ENCODE measurements around the gene SULT2B1.
"Not testable (repeated sequence)": the region's sequence is repeated elsewhere in the genome, so short reads cannot be mapped to it uniquely, and the experiment has no call there.

SULT2B1 gene

DNA sequence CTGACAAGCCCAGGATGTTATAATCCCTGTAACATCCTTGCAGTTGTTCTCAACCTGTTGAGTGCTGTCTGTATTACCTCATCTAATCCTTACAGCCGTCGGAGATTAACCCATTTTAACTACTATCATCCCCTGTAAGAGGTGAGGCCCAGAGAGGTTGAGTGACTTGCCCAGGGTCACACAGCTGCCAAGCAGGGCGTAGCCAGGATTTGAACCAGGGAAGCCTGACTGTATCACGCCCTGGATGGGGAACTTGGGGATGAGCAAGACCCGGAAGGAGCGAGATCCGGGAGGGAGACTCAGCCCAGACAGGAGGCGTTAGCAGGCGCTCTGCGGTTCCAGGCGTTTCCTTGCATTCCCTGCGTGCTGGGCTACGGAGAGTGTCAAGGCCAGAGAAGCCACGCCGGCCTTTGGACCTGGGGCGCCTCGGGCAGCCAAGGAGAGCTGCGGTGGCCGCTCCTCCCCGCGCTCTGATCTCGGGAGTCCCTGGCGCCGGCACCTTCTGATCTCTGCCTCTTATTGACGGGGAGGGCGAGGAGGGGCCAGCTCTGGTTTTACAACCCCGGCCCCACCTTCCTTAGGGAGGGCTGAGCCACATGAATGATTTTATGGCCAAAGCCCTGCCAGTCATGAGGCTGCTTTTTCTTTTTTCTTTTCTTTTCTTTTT is 6.2 kb downstream of the SULT2B1 start:
- no peak for TF ChIP-seq GATA1 (IDR thresholded peaks at IDR 0.05; ENCODE audit: low read depth, low read length)
- TF ChIP-seq POLR2A (IDR thresholded peaks at IDR 0.05; ENCODE audit: low read length): no peak
- DNase-seq: no peak

DNA sequence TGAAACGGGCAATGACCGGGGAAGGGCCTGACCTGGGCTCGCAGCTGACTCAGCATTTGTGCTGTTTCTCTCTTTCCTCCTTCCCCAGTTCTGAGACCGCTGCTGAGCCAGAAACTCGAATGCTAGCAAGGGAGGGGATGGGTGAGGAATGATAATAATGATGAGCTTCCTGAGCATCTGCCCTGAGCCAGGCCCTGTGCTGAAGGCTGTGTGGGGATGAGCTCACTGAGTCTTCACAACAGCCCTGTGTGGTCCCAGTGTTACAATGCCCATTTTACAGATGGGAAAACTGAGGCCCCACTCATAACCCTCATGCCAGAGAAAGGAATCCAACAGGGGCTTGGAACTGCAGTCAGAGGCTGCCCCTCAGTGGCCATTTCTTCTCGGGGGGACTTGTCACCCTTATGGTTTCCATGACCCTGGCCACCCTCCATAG is 8.1 kb downstream of the SULT2B1 start:
- DNase-seq: no peak
- TF ChIP-seq GATA1 (IDR thresholded peaks at IDR 0.05; ENCODE audit: low read depth, low read length) (no peak), POLR2A (IDR thresholded peaks at IDR 0.05; ENCODE audit: low read length) (no peak)

DNA sequence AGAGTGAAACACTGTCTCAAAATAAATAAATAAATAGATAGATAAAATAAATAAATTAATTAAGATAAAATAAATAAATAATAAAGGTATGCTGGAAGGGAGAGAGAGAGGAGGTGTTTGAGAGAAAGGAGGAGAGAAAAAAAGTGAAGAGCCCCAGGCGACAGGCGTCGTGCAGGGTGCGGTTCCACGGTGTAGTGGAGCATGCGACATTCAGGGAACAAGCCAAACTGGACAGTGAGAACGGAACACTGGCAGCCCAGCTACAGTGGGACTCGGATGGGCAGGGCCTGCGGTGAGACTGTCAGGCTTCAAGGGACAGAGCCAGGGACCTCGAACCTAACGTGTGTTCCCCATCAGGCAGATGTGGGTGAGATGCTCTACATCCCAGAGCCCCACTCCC is 9.4 kb downstream of the SULT2B1 start:
- TF ChIP-seq POLR2A (IDR thresholded peaks at IDR 0.05; ENCODE audit: low read length) (no peak), GATA1 (IDR thresholded peaks at IDR 0.05; ENCODE audit: low read depth, low read length) (no peak)
- DNase-seq: no peak

DNA sequence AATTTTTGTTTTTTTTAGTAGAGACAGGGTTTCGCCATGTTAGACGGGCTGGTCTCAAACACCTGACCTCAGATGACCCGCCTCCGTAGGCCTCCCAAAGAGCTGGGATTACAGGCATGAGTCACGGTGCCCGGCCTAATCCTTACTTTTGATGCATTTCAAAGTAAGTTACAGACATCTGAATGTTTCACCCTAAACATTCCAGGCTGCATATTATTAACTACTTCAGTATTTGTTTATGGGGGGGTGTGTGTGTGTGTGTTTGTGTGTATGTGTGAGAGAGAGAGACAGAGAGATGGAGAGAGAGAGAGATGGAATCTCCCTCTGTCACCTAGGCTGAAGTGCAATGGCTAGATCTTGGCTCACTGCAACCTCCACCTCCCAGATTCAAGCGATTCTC is 13.1 kb downstream of the SULT2B1 start:
- TF ChIP-seq POLR2A (IDR thresholded peaks at IDR 0.05; ENCODE audit: low read length) (no peak), GATA1 (IDR thresholded peaks at IDR 0.05; ENCODE audit: low read depth, low read length) (no peak)
- DNase-seq: no peak

DNA sequence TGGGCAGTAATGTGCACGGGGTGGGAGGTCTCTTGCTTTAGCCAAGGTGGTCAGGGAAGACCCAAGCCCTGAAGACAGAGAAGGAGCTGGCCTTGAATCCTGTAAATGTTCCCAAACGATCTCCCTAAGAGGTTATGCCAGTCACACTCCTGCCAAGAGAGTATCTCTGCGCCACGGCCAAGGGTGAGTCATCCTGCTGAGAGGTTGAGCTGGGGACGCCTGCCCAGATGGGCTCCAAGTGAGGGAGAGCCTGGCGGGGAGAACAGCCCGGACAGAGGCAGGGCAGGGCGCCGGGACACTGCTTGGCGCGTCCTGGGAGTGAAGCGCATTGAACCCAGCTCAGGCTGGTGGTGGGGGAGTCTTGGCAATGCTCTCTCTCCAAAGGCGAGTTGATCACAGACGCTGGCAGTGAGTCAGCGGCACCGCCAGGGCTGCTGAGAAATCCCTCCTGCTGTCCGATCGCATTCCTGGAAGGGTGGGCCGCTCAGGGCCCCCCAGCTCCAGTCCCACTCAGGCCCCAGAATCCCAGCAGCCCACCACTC is 16.4 kb downstream of the SULT2B1 start:
- no peak for TF ChIP-seq GATA1 (IDR thresholded peaks at IDR 0.05; ENCODE audit: low read depth, low read length)
- TF ChIP-seq POLR2A (IDR thresholded peaks at IDR 0.05; ENCODE audit: low read length): no peak
- DNase-seq: peak in 1 of 2 experiments; percentile 34

DNA sequence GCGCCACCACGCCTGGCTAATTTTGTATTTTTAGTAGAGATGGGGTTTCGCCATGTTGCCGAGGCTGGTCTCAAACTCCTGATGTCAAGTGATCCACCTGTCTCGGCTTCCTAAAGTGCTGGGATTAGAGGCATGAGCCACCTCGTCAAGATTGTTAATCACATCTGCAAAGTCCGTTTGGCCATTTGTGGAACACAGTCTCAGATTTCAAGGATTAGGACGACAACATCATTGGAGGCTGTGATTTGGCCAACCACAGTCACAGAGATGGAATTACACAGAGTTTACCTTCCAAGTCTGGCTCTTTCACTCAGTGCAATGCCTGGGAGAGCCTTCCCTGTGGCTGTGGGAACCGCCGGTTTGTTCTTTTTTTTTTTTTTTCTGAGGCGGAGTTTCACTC is 17.8 kb downstream of the SULT2B1 start:
- no peak for TF ChIP-seq GATA1 (IDR thresholded peaks at IDR 0.05; ENCODE audit: low read depth, low read length)
- no peak for TF ChIP-seq POLR2A (IDR thresholded peaks at IDR 0.05; ENCODE audit: low read length)
- DNase-seq: no peak

DNA sequence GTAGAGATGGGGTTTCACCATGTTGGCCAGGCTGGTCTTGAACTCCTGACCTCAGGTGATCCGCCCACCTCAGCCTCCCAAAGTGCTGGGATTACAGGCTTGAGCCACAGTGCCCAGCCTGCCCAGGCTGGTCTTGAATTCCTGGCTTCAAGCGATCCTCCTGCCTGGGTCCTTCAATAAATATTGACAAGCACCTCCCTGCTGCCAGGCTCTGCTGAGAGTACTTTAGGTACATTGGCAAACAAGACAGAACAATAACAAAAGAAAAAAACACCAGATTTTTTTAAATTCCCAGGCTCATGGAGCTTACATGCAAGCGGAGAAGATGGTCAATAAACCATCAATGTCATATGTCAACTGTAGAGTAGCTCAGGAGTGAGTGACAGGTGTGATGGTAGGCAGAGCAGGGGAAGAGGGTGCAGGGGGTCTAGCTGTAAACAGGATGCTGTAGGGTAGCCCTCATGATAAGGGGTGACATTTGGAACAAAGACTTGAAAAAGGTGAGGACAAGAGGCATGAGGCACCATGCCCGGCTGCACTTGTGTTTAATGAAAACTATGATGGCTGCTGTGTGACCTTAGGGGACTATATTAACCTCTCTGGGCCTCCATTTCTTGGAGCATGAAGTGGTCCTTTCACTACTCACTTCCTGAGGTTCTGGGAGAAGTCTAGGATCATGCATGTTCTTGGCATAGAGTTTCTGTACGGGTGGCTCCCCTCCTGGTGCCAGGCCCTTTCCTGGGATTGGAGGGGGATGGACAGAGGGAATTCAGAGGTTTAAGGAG is 19.6 kb downstream of the SULT2B1 start:
- TF ChIP-seq GATA1 (IDR thresholded peaks at IDR 0.05; ENCODE audit: low read depth, low read length) (no peak), POLR2A (IDR thresholded peaks at IDR 0.05; ENCODE audit: low read length) (no peak)
- no peak for DNase-seq

DNA sequence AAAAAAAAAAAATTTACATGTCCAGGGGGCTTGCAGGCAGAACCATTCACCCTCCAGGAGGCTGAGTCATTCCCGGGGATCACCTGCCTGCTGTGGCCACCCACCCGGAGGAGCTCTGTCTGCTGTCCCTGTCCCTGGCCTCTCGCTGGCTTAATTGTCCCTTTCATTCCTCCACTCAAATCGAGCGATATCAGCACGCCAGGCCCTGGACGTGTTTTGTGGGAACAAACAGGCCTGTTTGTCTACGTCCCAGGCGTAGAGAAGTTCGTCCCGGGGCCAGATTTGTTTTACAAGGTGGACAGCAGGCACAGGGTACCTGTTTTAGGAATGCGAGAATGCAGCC is 21.2 kb downstream of the SULT2B1 start:
- no peak for TF ChIP-seq GATA1 (IDR thresholded peaks at IDR 0.05; ENCODE audit: low read depth, low read length)
- no peak for DNase-seq

DNA sequence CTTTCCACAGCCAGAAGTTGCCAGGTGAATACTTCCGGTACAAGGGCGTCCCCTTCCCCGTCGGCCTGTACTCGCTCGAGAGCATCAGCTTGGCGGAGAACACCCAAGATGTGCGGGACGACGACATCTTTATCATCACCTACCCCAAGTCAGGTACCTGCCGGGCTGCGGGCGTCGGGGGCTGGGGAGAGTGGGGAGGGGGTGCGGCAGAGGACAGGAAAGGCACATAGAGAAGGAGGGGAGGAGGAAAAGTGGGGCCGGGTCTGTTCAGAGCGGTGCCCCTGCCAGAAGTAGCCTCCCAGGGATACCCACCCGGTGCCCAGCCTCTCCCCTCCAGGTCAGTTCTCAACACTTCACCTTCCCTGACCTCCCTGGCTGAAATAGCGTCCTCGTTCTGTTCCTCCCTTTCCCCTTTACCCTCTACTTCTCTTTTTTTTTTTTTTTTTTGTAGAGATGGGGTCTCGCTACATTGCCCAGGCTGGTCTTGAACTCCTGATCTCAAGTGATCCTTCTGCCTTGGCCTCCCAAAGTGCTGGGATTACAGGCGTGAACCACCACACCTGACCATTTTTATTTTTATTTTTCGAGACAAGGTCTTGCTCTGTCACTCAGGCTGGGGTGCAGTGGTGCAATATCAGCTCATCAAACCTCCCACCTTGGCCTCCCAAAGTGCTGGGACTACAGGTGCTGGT is 24.1 kb downstream of the SULT2B1 start:
- DNase-seq: no peak
- TF ChIP-seq POLR2A (IDR thresholded peaks at IDR 0.05; ENCODE audit: low read length) (no peak), GATA1 (IDR thresholded peaks at IDR 0.05; ENCODE audit: low read depth, low read length) (no peak)

DNA sequence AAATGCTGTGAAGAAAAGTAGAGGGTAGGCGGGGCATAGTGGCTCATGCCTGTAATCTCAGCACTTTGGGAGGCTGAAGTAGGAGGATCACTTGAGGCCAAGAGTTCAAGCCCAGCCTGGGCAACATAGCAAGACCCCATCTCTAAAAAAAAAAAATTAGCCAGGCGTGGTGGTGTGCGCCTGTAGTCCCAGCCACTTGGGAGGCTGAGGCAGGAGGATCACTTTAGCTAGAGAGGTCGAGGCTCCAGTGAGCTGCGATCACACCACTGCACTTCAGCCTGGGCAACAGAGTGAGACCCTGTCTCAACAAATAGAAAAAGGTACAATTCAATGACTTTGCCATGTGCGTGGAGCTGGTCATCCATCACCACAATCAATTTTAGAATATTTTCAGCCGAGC is 25.9 kb downstream of the SULT2B1 start:
- not testable (repeated sequence) for DNase-seq

DNA sequence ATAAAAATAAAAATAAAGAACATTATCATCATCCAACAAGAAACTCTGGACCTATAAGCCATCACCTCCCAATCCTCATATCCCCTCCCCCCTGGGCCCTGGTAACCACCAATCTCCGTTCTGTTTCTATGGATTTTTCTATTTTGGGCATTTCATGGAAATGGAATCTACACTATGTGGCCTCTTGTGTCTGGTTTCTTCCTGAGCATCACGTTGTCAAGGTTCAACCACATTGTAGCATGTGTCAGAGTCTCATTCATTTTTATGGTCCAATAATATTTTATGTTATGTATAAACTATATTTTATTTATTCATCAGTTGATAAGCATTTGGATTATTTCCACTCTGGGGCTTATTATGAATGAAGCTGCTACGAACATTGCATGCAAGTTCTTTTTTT is 26.9 kb downstream of the SULT2B1 start:
- TF ChIP-seq GATA1 (IDR thresholded peaks at IDR 0.05; ENCODE audit: low read depth, low read length) (no peak), POLR2A (IDR thresholded peaks at IDR 0.05; ENCODE audit: low read length) (no peak)

DNA sequence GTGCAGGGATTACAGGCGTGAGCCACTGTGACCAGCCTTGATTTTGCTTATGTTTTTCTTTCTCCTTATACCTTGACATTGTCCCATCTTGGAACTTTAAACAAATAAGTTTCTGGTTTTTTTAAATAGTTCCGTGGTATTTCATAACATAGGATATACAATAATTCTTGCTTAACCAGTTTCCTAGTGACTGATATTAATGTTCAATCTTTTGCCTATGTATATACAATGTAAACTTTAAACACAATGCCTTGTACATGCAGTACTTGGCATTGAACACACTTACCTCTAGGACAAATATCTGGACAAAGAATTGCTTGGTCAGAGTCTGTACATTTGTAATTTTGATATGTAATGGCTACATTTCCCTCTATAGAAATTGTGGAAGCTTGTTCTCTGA is 30.2 kb downstream of the SULT2B1 start:
- TF ChIP-seq POLR2A (IDR thresholded peaks at IDR 0.05; ENCODE audit: low read length): no peak
- TF ChIP-seq GATA1 (IDR thresholded peaks at IDR 0.05; ENCODE audit: low read depth, low read length): no peak
- no peak for DNase-seq

More for the DNA sequence above, 26.9 kb downstream of the SULT2B1 start:
- no peak for DNase-seq

DNA sequence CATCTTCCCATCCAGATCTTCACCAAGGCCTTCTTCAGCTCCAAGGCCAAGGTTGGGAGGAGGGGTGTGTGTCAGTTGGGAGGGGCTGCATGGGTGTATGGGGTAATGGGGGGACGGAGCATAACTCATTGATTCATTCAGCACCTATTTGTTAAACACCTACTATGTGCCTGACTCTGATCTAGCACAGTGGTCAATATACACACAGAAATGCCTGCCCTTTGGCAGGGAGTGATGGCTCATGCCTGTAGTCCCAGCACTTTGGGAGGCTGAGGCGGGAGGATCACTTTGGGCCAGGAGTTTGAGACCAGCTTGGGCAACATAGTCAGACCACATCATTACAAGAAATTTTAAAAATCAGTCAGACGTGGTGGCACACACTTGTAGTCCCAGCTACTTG is 35.4 kb downstream of the SULT2B1 start:
- DNase-seq: no peak
- TF ChIP-seq GATA1 (IDR thresholded peaks at IDR 0.05; ENCODE audit: low read depth, low read length) (no peak), POLR2A (IDR thresholded peaks at IDR 0.05; ENCODE audit: low read length) (no peak)

DNA sequence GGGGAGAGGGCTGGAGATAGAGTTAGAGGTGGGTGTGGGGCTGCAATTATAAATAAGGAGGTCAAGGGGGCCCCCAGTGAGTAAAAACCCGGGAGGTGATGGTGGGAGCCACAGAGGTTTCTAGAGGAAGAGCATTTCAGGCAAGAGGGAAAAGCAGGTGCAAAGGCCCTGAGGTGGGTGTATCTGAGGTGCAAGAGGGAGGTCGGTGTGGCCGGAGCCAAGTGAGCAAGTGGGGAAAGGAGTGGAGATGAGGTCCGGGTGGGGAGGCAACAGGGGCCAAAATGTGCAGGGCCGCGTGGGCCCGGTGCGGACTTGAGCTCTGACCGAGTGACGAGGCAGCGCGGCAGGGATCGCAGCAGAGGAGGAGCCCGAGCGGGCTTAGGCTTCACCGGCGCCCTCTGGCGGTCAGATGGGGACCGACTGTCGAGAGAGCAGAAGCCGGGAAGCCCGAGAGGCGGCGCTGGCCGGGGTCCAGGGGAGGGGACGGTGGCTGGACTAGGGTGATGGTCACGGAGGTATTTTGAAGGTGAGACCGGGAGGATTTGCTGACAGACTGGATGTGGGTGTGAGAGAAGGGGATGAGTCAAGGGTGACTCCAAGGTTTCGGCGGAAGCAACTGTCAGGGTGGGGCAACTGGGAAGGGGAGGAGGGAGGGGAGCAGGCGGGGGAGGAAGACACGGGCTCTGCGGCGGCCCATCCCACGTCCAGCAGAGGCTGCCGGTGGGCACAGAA is 36.9 kb downstream of the SULT2B1 start:
- TF ChIP-seq POLR2A (IDR thresholded peaks at IDR 0.05; ENCODE audit: low read length) (no peak), GATA1 (IDR thresholded peaks at IDR 0.05; ENCODE audit: low read depth, low read length) (no peak)

More for the DNA sequence above, 36.9 kb downstream of the SULT2B1 start:
- DNase-seq: peak; percentile 88 to 93

Measured in erythroblast (primary cell).